OCI-M2 (cell line): Measurements from ENCODE around the gene ZBTB16.

Source experiments
- DNase-seq: peaks from one replicate; lab custom pipeline; 2025; ENCODE audit not compliant: unreplicated experiment; lab: John Stamatoyannopoulos, UW

ZBTB16 gene

DNA sequence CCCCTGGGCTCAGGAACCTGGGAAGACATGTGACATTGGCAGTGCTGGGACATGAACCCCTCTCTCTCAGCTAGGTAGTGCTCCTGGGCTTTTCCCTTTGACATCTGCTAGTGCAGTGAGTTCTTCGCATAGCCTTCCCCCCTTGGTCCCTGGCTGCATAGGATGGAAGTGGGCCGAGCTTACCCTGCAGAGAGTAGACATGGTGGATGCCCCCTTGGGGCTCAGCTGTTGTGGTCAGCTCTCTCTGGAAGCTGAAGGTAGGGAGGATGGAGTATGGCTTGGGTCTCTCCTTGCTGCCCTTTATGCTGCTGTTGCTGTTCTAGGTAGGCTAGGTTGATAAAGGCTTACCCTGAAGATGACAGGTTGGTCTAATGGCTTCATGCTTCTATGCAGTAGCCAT is 92.1 kb downstream of the ZBTB16 start:
- DNase-seq = no peak

DNA sequence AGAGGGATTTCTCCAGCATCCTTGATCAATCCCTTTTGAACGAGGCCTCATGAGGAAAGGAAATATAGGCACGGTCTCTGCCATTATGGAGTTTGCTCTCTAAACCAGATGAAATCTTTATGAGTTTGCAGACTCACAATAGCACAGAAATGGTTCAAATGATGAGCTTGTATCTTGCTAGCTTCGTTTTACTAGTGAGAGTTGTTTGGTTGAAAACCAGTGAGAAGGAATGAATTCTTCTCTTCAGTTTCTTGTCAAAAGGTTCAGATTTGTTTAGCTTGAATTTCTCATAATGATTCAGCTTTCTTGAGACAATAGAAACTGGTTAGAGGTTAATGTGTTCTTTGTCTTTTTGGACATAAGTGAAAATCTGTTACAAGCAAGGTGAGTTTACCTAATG is 92.7 kb downstream of the ZBTB16 start:
- DNase-seq = no peak

- DNase-seq = no peak
Measured at GRCh38 chr11:114152785-114153184, 93.3 kb downstream of the ZBTB16 start.

- no peak for DNase-seq
Measured at GRCh38 chr11:114153224-114153623, 93.7 kb downstream of the ZBTB16 start.

- DNase-seq = no peak
Measured at GRCh38 chr11:114154271-114155047, 94.9 kb downstream of the ZBTB16 start.

GRCh38 chr11:114155116-114155515 is 95.6 kb downstream of the ZBTB16 start:
- DNase-seq = no peak

DNA sequence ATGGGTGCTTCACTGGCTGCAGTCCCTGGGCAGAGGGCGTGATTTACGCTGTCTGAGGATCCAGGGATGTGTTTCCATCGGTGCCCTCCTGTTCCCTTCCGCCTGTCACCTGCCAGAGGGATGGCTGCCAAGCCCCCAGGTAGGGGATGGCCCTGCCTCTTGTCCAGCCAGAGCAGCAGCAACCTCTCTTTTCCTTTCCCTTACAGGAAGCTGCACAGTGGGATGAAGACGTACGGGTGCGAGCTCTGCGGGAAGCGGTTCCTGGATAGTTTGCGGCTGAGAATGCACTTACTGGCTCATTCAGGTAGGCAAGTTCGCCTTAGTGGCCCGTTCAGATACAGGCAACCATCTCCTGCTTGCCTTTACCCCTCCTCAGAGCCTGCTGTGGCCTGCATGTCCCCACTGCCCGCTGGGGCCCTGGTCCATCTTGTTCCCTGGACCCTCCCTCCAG is 96.6 kb downstream of the ZBTB16 start:
- DNase-seq = no peak

DNA sequence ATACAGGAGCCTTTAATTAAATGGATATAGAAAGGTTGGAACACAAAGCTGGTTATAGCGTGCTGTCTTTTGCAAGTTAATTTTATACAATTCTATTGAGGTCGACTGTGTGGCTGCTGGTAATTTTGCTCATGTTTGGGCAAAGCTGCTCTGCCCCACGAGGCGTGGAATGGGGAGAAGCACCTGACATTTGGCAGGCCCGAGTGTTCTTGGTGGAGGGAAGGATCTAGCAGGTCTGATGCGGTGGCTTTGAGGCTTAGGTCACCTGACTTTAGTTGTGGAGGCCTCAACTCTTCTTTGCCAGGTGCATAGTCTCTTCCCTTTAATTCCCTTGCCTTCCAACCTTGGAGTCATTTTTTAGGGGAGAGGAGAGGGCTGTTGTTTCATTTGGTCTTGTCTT is 97.3 kb downstream of the ZBTB16 start:
- DNase-seq = no peak

DNA sequence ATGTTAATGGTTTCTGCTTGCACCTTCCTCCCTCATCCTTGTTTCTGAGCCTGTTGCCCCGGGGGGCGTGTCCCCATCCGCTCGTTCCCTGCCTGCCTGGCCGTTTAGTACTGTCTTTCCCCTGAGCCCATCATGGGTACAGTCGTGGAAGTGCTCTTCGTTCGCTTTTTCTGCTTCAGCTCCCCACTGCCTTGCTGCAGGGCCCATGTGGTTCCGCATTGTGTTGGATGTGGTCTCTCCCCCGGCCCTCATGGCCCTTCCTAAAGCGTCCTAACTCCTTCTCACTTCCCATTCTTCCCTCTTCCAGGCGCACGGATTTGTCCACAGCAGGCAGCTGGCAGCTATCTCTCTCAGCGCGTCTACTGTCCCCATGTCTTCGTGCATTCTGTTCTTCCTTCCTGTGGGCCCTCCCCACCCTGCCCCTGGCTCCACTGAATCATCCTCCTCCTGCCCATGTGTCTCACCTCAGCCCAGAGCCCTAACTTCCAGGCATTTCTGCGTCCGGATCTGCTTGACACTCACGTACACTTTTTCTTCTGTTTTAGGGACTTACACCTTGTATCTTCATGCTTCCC is 98.1 kb downstream of the ZBTB16 start:
- DNase-seq = no peak

DNA sequence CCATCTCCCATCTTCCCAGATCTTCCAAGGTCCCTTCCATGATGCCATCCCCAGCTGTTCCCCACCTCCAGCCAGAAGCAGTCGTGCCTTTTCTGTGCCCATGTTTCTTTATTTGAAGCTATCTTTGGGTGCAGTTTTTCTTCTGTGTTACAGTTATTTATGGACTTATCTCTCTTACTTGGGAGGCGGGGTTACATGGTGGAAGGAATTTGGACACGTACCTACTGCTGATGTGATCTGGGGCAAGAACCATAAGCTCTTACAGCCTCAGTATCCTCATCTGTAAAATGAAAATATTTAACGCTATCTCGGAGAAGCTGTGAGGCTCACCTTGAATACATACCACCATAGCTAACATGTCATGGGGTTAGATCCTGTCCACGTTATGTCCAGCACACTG is 98.9 kb downstream of the ZBTB16 start:
- DNase-seq = no peak

- DNase-seq = no peak
Measured at GRCh38 chr11:114158886-114159285, 99.4 kb downstream of the ZBTB16 start.

DNA sequence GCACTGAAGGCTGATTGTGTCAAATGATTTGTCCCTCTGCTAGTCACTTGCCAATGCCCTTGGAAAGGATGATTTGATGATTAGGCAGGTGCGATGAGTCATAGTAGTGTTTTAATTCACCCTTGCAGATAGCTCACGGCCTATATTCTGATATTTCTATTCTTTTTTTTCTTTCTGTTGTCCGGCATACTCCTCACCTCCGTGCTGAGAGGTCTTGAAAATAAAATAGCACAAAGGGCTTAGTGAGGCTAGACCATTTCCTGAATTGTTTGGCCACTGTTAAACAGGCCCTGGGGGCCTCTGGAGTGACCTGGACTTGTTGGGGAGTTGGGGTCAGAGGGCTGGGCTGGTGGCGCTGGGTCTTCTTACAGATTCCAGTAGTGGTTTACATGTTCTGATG is 99.8 kb downstream of the ZBTB16 start:
- no peak for DNase-seq

- DNase-seq = no peak
Measured at GRCh38 chr11:114159802-114160632, 100.5 kb downstream of the ZBTB16 start.

GRCh38 chr11:114160894-114161293 is 101.4 kb downstream of the ZBTB16 start:
- DNase-seq = no peak

GRCh38 chr11:114161486-114162250 is 102.2 kb downstream of the ZBTB16 start:
- DNase-seq = no peak

- DNase-seq = no peak
Measured at GRCh38 chr11:114162719-114163123, 103.2 kb downstream of the ZBTB16 start.

- no peak for DNase-seq
Measured at GRCh38 chr11:114163229-114163631, 103.7 kb downstream of the ZBTB16 start.

- no peak for DNase-seq
Measured at GRCh38 chr11:114163830-114164401, 104.4 kb downstream of the ZBTB16 start.

DNA sequence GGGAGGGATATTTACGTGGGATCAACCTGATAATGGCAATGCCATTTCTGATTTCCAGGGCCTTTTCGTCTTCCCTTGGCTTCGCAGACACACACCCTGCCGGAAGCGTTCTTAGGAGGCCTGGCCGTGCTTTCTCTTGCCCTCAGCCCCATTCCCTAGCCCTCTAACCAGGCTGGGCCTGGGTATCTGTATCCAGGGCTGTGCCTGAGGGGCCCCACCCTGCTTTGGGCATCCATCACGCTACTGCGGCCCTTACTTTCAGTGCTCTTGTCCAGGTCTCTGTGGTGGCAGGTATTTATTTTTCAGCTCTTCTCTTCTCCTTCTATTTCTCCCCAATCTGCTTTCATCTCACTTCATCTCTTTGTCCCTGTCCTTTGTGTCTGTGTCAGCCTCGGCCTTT is 105.0 kb downstream of the ZBTB16 start:
- no peak for DNase-seq

GRCh38 chr11:114165326-114166230 is 106.1 kb downstream of the ZBTB16 start:
- no peak for DNase-seq
